Activated CD8-positive, alpha-beta T cell treated with anti-CD3 and anti-CD28 coated beads for 36 hours (primary cell): ENCODE data around the gene NUTM1. TPM values are rescaled to one million over a fixed set of nuclear protein-coding genes. Genes with fewer than 3 reads are reported as not detected.

Source experiments
- ATAC-seq: fragments of 200-7000 bp; cut with Tn5 transposase; one replicate; pipeline ENCODE4 v1.10.0; 2021; ENCODE audit warnings: mild to moderate bottlenecking, moderate library complexity
- CTCF ChIA-PET: fragments of 350-600 bp; sonication (Branson Sonifier 250); formaldehyde crosslinking; loops from one replicate; lab custom pipeline; 2021; ENCODE audit warnings: antibody characterized with exemption; lab: Charles Lee
- POLR2A ChIA-PET: fragments of 350-600 bp; sonication (Branson Sonifier 250); formaldehyde crosslinking; loops from one replicate; lab custom pipeline; 2021; ENCODE audit warnings: antibody characterized with exemption; lab: Charles Lee
- DNase-seq: peaks from one replicate; pipeline ENCODE4 v3.0.0-alpha.2; 2020
- H3K27ac Mint-ChIP-seq: one replicate; pipeline ENCODE4 v1.8.0; 2021; ENCODE audit warnings: mild to moderate bottlenecking, mixed read lengths
- H3K27me3 Mint-ChIP-seq: one replicate; pipeline ENCODE4 v1.8.0; 2021; ENCODE audit warnings: mixed read lengths
- H3K36me3 Mint-ChIP-seq: one replicate; pipeline ENCODE4 v1.8.0; 2021; ENCODE audit warnings: low read depth, mixed read lengths
- H3K4me1 Mint-ChIP-seq: one replicate; pipeline ENCODE4 v1.8.0; 2021; ENCODE audit warnings: low read depth, mixed read lengths
- H3K4me3 Mint-ChIP-seq: one replicate; pipeline ENCODE4 v1.8.0; 2021; ENCODE audit warnings: mild to moderate bottlenecking, moderate library complexity, mixed read lengths
- H3K9me3 Mint-ChIP-seq: one replicate; pipeline ENCODE4 v1.8.0; 2021; ENCODE audit warnings: mixed read lengths
- CTCF ChIP-seq: fragments of 200-600 bp; IDR thresholded peaks from one replicate; pipeline ENCODE4 v1.8.0; 2022; ENCODE audit warnings: antibody characterized with exemption, mild to moderate bottlenecking
- intact Hi-C: fragments of 100-400 bp; cut with micrococcal nuclease; formaldehyde crosslinking; loops from one replicate; pipeline ENCODE4 v1.10.0; 2022
- total RNA-seq, 2 experiments: library from RNA; stranded (reverse); gene quantifications; one replicate each; pipeline ENCODE4 v1.2.3, GENCODE V29; 2021

NUTM1 gene
- total RNA-seq, 2 experiments from 2014 or later, result not detected

GRCh38 chr15:34335176-34336032, 7.7 kb upstream of the NUTM1 start:
- TF ChIP-seq CTCF, result no peak
- Mint-ChIP-seq H3K27ac (peak overlapping the region; percentile 95), H3K36me3 (peaks cover 15% of the 10 kb centered on the region), H3K9me3 (no peaks in the 10 kb centered on the region), H3K27me3 (no peaks in the 10 kb centered on the region), H3K4me1 (peaks cover 60% of the 10 kb centered on the region), H3K4me3 (peak overlapping the region; percentile 99)
- intact Hi-C loops, result loop anchor here (10.0 kb wide), 1 partner anchor 249 kb away; the partner anchor contains the start of gene GOLGA8B
- ATAC-seq (no peak), DNase-seq (no peak)
- ChIA-PET POLR2A (interaction anchor here (1.1 to 1.4 kb wide), 2 partner anchors 8 to 31 kb away, joined by 4 to 6 read pairs; partner anchors contain the start of genes LPCAT4, NOP10 and NUTM1), CTCF (interaction anchor here (4.6 kb wide), 1 partner anchor 31 kb away, joined by 42 read pairs; the partner anchor contains the start of gene LPCAT4)

- H3K4me1 Mint-ChIP-seq, result peaks cover 58% of the 10 kb centered on the region
- peaks cover 20% of the 10 kb centered on the region for H3K36me3 Mint-ChIP-seq
- no peak for ATAC-seq
- no peak for TF ChIP-seq CTCF
- no peaks in the 10 kb centered on the region for H3K27me3 Mint-ChIP-seq
- peak overlapping the region; percentile 99 for H3K4me3 Mint-ChIP-seq
- H3K27ac Mint-ChIP-seq, result peak overlapping the region; percentile 95
- CTCF ChIA-PET, result interaction anchor here (0.7 to 4.6 kb wide), 3 partner anchors 12 to 95 kb away, joined by 3 to 42 read pairs (median 15); partner anchors contain the start of gene LPCAT4
- POLR2A ChIA-PET, result interaction anchor here (1.1 to 3.0 kb wide), 3 partner anchors 8 to 30 kb away, joined by 4 to 18 read pairs (median 5); partner anchors contain the start of gene LPCAT4
- peak; percentile 41 for DNase-seq
- intact Hi-C loops, result loop anchor here (10.0 kb wide), 1 partner anchor 248 kb away; the partner anchor contains the start of gene GOLGA8B
- no peaks in the 10 kb centered on the region for H3K9me3 Mint-ChIP-seq
Observed at GRCh38 chr15:34336231-34336990, 6.7 kb upstream of the NUTM1 start.

GRCh38 chr15:34336991-34337556, 6.0 kb upstream of the NUTM1 start:
- peak; percentile 4 for ATAC-seq

More at GRCh38 chr15:34336991-34337556, 6.0 kb upstream of the NUTM1 start:
- Mint-ChIP-seq H3K36me3 (peaks cover 27% of the 10 kb centered on the region), H3K27me3 (no peaks in the 10 kb centered on the region), H3K27ac (peak overlapping the region; percentile 95), H3K9me3 (no peaks in the 10 kb centered on the region), H3K4me1 (peaks cover 56% of the 10 kb centered on the region), H3K4me3 (peak overlapping the region; percentile 99)
- no peak for TF ChIP-seq CTCF
- intact Hi-C loops, result loop anchor here (10.0 kb wide), 1 partner anchor 248 kb away; the partner anchor contains the start of gene GOLGA8B
- ChIA-PET POLR2A (interaction anchor here (0.6 to 3.0 kb wide), 4 partner anchors 9 to 30 kb away, joined by 4 to 18 read pairs (median 4); partner anchors contain the start of gene LPCAT4), CTCF (interaction anchor here (2.4 to 4.6 kb wide), 4 partner anchors 9 to 96 kb away, joined by 11 to 42 read pairs (median 14); partner anchors contain the start of gene LPCAT4)
- DNase-seq, result peak; percentile 54
